HTERT RPE-1 (cell line): ENCODE measurements around the gene KLRC4.
"Not testable (repeated sequence)": the region's sequence is repeated elsewhere in the genome, so short reads cannot be mapped to it uniquely, and the experiment has no call there.

Source experiments
- in situ Hi-C: fragments of 300-500 bp; cut with MboI; formaldehyde crosslinking; loops from 4 replicates; pipeline ENCODE4 v1.14.3; 2020; ENCODE audit warnings: low sequenced_read_pairs

KLRC4 gene

GRCh38 chr12:10398168-10398567, 11.4 kb downstream of the KLRC4 start:
- in situ Hi-C loops = no loop called here

GRCh38 chr12:10397296-10397695, 12.3 kb downstream of the KLRC4 start:
- in situ Hi-C loops = no loop called here

GRCh38 chr12:10396176-10396575, 13.4 kb downstream of the KLRC4 start:
- in situ Hi-C loops = not testable (repeated sequence)

- in situ Hi-C loops = no loop called here
Measured at GRCh38 chr12:10395390-10395998, 14.1 kb downstream of the KLRC4 start.

DNA sequence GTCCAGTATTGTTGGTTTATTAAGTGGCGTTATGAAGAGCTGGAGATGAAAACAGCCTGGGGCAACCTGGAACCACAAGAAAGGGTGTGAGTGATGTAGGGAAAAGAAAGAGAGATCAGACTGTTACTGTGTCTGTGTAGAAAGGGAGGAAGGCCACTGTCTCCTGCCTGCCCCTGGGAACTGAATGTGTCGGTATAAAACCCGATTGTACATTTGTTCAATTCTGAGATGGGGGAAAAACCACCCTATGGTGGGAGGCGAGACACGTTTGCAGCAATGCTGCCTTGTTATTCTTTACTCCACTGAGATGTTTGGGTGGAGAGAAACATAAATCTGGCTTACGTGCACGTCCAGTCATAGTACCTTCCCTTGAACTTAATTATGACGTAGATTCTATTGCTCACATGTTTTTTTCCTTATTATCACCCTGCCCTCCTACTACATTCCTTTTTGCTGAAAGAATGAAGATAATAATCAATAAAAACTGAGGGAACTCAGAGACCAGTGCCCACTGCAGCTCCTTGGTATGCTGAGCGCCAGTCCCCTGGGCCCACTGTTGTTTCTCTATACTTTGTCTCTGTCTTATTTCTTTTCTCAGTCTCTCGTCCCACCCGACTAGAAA, 14.9 kb downstream of the KLRC4 start:
- in situ Hi-C loops = not testable (repeated sequence)

DNA sequence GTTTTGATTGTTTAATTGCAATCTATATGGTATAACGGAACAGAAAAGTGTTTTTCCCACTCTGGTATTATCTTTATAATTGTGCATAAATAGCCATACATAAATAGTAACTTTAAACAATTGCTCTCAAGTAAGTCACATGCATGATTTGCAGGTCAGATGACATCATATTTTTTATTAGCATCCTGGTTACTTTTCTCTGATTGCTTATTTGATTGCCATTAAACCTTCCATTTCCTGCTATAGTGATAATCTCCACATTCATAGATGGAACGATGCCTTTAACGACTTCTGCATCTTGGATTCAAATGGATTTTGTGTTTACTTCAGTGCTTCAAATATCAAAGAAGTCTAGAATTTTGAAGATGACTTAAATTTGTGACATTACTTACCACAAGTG, 16.3 kb downstream of the KLRC4 start:
- in situ Hi-C loops = no loop called here

DNA sequence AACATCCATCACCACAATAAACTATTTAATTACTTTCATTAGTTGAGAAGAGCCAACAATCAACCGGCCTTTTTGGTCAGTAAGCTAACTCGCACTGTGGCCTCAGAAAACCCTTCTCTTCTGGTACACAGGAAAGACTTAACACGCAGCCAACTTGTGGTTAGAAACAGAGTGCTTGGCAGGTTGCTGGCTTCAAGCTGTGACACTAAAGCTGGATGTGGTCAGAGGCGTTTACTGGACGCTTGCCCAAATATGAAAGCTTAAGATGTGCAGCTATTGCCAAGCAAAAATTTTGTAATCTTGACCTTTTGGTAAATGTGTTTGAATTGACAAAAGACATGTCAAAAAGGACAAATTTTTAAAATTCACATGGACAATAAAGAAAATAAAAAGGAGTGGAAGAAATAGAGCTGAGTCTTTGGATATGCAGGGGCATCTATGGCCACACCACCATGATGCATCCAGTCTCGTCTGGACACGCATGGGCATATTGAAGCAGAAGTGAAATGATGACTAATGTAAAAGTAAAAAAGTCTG, 17.1 kb downstream of the KLRC4 start:
- in situ Hi-C loops = no loop called here

- in situ Hi-C loops = not testable (repeated sequence)
Measured at GRCh38 chr12:10390991-10391390, 18.6 kb downstream of the KLRC4 start.

DNA sequence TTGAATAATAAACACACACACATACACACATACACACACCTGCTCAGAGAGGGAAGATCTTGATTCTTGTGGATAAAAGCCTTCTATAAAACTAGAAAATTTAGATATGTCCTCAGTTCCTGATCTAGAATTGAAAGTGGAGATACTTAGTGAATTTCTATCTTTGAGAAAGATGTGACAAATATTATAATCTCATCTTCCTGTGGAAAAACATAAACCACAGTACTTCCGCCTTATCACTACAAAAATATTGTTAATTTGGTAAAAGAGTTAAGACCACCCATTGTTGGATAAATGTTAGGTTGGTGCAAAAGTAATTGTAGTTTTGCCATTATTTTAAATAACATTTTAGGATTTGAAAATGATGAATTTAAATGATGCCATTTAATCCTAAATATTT, 19.7 kb downstream of the KLRC4 start, which contains the start of gene KLRK1:
Gene KLRK1, minus strand, starts transcription at position 138 of the 400 bp plus-strand sequence. CDS start 1,231 bp downstream, outside the sequence.
- in situ Hi-C loops = no loop called here

DNA sequence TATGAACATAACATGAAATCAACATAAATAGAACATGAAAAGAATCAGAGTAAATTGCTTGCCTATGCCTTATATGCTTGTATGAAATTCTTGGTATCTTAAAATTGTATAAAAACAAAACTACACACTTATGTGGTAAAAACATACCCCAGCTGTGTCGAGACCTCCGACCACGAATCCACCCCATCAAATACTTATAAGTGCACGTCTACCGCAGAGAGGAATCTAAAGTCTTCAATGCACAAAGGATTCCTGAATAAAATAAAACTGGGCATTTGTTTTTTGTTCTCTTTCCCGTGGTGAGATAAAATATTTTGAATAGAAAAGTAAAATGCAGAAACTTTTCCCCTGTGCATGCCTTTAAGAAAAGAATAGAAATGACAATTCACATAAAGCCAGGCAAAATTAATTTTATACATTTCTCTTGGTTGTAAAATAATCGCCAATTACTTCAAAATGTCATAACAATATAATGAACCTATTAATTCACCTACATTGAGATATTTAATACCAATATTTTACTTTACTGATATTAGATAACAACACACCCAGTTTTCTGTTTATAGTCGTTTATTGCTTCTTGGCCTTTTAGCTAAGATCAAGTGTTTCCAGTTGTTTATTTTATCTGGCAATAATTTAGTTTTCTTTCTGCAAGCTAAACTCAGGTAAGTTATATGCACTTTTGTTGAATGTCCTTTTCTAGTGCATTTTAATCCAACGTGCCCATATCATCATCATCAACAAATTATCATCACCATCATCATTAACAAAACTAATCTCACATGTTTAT, 20.7 kb downstream of the KLRC4 start:
- in situ Hi-C loops = no loop called here

DNA sequence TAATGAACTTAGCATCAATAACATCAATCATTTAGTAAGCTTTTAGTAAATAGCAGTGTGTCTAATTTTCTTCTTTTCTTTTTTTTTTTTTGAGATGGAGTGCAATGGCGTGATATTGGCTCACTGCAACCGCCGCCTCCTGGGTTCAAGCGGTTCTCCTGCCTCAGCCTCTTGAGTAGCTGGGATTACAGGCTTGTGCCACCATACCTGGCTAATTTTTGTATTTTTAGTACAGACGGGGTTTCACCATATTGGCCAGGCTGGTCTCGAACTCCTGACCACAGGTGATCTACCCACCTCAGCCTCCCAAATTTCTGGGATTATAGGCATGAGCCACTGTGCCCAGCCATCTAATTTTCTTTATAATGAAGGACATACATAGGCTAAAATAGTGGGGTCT, 22.1 kb downstream of the KLRC4 start:
- in situ Hi-C loops = not testable (repeated sequence)

GRCh38 chr12:10386857-10387256, 22.7 kb downstream of the KLRC4 start:
- in situ Hi-C loops = no loop called here

DNA sequence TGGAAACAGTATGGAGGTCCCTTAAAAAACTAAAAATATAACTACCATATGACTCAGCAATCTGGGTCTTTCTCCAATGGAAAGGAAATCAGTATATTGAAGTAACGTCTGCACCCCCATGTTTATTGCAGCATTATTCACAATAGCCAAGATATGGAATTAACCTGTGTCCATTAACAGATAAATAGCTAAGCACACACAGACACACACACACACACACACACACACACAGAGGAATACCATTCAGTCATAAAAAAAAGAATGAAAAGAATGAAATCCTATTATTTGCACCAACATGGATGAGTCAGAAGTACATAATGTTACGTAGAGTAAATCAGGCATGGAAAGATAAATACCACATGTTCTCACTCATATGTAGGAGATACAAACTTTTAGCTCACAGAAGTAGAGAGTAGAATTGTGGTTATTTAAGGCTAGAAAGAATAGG, 24.4 kb downstream of the KLRC4 start:
- in situ Hi-C loops = no loop called here

- in situ Hi-C loops = no loop called here
Measured at GRCh38 chr12:10384191-10384590, 25.4 kb downstream of the KLRC4 start.

DNA sequence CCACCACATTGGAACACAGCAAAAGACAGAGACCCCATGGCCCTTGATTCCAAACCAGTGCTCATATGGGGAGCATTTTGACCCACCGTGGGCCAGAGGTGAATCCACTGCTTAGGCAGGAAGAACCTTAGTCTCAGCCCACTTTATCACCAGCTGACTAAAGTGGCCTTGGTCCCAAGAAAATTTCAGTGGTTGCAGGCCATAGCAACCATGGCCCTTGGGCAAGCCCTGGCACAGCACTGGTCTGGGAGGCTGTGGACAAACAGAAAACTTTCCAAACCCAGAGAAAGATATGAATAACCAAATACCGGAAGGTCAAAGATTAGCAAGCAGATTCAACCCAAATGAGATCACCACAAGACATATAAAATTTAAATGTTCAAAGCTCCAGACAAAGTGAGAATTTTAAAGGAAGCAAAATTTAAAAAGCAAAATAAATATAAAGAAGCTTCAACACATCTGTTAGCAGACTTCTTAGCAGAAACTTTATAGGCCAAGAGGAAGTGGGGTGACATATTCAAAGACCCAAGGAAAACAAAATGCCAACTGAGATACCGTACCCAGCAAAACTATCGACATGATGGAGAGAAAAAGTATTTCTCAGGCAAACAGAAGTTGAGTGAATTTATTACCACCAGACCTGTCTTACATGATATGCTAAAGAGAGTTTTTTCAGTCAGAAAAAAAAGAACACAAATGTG, 27.5 kb downstream of the KLRC4 start:
- in situ Hi-C loops = no loop called here

DNA sequence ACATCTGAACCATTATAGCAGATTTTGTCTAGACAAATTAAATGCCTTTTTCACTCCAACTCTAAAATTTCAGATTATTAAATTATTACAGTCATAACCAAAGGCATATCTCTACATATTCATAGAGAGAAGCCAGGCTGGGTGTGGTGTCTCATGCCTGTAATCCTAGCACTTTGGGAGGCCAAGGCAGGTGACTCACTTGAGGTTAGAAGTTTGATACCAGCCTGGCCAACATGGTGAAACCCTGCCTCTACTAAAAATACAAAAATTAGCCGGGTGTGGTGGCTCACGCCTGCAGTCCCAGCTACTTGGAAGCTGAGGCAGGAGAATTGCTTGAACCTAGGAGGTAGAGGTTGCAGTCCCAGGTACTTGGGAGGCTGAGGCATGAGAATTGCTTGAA, 30.8 kb downstream of the KLRC4 start:
- in situ Hi-C loops = not testable (repeated sequence)

- in situ Hi-C loops = no loop called here
Measured at GRCh38 chr12:10374624-10375018, 34.9 kb downstream of the KLRC4 start.

- in situ Hi-C loops = no loop called here
Measured at GRCh38 chr12:10372559-10372958, 37.0 kb downstream of the KLRC4 start.

DNA sequence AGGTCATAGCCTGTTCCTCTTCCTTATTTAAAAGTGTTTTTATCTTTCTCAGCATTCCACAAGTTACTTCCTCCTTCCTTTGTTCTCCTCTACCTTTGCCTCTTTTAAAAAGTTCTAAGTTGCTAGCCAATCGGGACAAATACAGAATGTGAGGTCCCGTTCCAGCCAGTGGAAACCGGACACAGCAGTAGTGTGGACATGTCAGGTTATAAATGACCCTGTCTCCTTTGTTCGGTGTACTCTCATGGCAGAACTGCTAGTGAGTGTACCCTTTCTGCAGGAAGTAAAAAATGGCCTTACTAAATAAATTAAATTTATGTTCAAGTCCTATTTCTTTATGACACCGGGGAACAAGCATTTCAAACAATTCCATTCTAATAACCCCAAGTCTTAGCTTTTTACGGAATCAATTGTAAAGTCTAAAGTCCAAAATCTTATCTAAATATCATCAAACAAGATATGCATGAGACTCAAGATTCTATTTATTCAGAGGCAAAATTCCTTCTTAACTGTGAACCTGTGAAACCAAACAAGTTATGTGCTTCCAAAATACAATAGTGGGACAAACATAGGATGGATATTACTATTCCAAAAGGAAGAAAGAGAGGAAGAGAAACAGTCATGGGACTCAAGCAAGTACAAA, 37.5 kb downstream of the KLRC4 start:
- in situ Hi-C loops = not testable (repeated sequence)

DNA sequence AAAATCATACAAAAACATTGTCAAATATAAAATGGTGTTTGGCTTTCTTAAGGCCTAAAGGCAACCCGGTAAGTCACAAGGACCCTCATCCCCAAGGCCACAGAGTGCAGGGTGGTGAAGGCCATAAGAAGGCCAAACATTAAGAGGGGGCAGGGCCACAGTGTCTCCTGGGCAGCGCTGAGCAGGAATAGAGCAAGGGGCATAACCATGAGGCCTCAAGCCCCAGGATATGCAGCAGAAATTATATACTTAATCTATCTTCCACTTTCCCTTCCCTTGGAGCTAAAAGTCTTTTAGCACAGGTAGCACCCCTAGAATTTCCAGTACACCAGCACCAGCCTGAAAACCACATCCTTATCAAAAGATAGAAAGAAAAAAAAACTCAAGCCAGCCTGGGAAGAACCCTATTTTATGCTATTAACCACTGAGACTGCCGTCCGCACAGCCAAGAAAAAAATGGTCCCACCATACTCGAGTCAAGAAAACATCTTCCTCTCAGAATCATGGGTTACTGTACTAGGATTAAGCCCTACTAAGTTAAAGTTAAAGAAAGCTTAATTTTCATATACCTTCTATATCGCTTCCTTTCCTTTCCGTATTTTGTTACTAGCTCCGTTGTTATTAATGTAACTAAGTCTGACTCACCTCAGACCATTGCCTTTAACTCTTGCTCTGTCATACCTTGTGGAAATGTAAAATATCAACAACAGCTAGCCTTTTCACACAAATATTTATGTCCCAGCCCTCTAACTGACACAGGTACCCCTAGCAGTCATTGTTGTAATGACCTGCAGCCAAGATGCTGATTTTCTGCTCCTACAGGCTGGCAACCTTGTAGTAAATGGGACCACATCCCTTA, 39.8 kb downstream of the KLRC4 start:
- in situ Hi-C loops = no loop called here
